HG03064 (cell line): ENCODE results near the gene MTM1.

Source experiments
- ATAC-seq: cut with Tn5 transposase; IDR thresholded peaks from one replicate; pipeline ENCODE4 v1.9.1; 2021; ENCODE audit warnings: low read depth; ENCODE audit not compliant: unreplicated experiment

The MTM1 gene

DNA sequence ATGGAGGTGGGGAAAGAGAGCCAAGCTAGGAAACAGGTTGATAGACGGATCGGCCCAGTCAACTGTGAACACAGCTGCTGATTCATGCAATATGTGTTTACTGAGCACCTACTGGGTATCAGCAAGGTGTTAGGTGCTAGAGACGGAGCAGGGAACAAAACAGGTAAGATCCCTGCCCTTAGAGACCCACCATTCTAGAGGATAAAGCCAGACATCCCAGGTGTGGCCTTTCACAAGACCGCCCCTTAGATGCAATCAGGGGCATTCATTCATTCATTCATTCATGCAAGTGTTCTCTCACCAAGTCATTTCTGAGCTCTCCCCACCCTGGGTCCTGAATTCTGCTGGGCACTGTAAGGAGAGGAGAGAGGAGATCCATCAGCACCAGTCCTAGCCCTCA, 20.2 kb upstream of the MTM1 start:
- no peak for ATAC-seq

DNA sequence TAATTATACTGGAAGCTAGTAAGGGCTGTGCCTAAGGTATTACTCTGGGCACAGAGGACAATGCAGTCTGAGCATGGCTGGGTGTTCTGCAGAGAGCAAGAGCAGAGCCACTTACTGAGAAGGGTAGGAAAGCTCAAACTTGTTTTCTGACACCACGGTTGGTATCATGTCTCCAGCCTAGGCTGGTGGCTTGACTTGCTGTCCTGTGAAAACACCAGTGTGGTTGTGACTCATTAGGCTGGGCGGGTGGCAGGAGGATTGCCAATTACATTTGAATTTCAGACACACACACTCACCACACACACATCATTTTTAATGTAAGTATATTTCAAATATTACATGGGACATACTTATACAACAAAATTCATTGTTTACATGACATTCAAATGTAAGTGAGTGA, 19.7 kb upstream of the MTM1 start:
- ATAC-seq: no peak

- ATAC-seq: no peak
Observed at GRCh38 chrX:150551963-150552362, 16.5 kb upstream of the MTM1 start.

DNA sequence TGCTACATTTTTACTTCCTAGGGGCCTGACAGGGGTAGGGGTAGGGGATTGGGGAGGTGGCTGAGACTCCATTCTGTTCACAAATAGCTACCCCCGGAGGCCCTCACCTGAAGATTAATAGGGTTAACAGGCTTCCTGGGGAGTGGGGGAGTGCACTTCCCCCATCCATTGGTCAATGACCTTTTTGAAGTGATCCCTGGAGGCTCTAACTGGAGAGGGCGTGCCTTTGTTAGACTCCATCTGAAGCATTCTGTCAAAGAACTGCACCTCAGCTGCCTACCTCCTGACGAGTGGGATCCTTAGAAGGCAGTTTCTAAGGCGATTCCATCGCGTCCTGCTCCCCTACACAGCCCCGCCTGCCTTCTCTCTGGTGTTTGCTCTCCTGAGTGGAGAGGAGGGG, 10.0 kb upstream of the MTM1 start:
- ATAC-seq: no peak

DNA sequence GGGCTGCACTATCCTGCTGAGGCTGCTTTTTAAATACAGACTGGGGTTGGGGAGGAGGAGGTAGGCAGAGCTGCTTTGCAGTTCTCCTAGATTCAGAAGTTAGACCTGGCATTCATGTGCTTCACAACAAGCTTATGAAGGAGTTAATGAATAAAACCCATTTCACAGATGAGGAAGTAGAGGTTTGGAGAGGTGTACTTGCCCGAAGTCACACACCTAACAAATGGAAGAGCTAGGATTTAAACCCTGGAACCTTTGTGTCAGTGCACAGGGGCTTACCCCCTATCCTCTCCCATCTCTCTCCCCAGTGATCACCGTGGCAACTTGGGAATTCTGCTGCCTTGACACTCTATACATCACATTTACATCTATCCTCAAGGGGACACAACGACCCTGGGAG, 3.6 kb upstream of the MTM1 start:
- ATAC-seq: no peak

DNA sequence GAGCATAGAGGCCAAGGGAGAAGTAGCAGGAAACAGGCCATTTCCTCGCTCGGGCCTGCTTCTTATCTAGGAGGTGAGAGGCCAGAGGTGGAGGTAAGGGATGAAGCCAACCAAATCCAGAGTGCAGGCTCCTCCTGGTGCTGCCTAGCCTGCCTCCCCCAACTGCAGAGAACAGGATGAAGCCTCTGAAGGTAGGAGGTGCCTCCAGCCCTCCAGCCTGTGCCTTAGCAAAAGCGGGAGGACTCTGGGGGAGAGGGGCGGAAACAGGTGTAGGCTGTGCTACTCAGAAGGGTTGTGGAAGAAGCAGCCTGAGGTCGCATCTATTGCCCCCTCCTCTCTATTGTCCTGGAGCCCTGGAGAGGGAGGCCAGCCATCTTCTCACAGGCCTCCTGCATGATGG, 2.9 kb upstream of the MTM1 start:
- no peak for ATAC-seq

- ATAC-seq: no peak
Observed at GRCh38 chrX:150566734-150567182, 1.7 kb upstream of the MTM1 start.

- ATAC-seq: no peak
Observed at GRCh38 chrX:150567645-150568319, 639 bp upstream of the MTM1 start.

DNA sequence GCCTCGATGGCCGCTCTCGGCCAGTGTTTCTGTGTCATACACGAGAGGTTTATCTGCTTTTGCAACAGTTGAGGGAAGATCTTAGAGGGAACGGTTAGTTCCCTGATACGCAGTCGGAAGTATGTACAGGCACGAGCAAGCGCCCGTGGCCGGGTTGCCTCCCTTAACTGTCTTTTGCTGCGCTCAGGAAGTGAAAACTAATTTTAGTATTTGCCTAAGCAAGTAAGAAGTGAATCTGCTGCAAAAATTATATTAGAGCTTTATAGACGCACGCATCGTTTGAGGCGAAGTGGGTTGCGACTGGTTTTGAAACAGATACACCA, 695 bp downstream of the MTM1 start:
- peak; percentile 21 for ATAC-seq

DNA sequence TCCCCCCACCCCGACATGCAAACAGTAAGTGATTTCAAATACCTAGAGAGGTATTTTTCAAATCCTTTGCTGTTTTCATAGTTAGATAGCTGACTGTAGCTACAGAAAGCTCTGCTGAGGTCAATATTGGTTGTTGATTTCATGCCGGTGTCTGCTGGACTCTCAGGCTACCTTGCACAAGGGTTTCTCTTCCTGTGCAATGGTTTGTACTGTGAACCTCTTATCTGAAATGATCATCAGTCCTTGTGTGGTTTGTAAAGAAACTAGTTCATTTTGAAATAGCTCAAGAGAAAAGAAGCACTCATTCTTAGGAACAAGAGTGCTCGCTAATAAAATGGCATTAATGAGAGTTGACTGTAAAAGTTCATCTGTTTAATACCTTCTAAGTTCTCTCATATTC, 2.1 kb downstream of the MTM1 start:
- no peak for ATAC-seq

DNA sequence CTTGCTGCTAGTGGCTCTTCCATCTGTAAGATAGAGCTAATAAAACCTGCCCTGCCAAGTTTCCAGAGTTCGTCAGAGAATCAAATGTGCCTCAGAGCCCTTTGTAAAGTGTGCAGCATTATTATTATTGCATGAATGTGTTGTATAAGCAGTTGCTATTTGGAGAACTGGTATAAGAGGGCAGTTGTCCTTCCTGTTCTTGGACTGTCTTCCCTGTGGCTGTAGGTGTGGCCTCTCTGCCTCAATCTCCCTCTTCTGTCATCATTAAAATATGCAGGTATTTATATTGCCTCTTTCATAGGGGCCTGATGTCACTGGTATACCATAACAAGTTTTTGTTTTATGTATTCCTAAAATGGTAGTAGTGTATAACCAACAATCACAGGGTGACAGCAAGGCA, 3.8 kb downstream of the MTM1 start:
- ATAC-seq: no peak

- no peak for ATAC-seq
Observed at GRCh38 chrX:150573106-150573505, 4.7 kb downstream of the MTM1 start.

GRCh38 chrX:150573702-150574101, 5.3 kb downstream of the MTM1 start:
- ATAC-seq: no peak

DNA sequence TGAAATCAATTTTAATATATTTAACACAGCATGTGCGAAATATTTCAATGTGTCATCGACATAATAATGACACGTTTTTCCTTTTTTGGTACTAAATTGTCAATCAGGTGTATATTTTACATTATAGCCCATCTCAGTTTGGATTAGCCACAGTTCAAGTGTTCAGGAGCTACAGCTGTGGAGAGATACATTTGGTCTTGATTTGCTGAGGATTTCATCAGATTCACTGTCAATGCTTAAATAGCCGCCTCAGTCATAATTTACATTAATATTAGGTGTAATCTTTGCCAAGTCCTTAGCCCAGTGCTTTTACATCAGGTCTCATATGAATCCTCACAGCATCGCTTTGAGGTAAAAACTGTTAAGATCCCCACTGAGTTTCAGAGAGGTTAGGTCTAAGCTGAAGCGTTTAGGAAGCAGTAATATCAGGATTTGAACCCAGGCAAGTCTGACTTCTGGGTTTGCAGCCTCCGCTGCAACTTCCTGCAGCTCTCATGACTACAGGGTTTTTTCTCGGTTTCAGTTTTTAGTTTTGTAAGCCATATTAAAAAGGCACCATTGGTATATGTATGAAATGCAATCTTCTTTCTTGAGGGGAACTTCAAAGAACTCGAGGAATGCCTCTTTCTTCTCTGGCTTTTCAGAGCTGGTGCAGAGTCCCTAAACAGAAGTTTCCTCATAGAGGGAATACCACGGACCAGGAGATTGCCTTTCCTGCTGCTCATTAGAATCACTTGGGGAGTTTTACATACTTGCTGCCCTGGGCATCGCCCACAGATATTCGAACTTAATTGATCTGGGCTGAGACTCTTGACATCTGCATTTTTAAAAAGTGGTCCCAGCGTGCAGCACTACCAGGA, 6.4 kb downstream of the MTM1 start:
- peak; percentile 54 for ATAC-seq

DNA sequence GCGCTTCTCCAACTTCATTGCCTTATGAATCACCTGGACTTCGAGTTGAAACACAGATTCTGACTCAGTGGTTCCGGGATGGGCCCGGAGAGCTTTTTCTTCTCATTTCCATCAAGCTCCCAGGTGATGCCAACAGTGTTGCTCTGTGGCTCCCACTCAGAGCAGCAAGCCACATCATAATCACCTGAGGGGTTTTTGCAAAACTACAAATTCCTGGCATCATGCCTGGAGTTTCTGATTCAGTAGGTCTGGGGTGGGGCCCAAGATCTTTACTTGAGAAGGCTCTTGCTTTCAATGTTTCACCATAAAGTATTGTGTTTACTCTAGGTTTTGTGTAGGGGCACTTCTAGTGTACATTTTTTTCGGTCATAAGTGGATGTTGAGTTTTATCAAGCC, 7.0 kb downstream of the MTM1 start:
- ATAC-seq: no peak

DNA sequence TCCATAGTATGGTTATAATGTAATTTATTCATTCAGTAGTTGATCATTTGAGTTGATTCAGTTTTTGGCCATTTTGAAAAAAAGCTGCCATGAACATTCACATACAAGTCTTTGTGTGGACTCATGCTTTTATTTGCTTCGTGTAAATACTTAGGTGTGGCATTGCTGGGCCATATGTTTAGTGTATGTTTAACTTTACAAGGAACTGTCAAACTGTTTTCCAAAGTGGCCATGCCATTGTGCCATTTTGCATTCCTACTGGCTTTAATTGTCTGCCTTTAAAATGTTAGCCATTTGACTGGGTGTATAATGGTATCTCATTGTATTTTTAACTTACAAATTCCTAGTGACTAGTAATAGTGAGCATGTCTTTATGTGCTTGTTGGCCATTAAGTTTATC, 8.8 kb downstream of the MTM1 start:
- no peak for ATAC-seq

DNA sequence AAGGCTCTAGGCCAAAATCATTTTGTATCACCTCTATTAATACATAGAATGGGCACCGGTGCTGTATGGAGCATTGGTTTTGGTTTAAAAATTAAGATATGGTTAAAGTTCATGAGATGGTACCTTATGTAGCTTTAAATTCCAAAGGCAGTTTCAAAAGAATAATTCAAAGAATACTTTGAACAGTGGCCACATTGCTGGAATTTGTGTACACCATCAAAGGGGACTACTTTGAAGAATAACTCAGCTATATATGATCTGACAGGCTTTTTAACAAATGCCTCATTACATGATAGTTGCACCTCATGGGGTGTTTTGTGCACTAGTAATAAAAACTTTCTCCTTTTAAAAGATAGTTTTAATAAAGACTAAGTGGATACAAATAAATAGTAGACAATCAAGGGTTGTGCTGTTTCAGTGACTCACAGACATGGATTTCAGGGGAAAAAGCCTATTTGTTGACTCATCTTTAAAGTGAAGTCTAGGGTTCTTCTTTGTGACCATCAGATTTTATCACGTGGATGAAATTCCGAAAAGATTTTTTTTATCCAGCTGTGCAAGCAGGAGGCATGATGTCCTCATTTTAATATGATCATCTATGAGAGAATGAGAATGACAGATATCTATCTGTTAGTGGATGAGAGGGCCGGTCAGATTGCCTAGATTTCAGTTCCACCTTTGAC, 12.8 kb downstream of the MTM1 start:
- no peak for ATAC-seq

GRCh38 chrX:150582338-150582948, 14.0 kb downstream of the MTM1 start:
- no peak for ATAC-seq

DNA sequence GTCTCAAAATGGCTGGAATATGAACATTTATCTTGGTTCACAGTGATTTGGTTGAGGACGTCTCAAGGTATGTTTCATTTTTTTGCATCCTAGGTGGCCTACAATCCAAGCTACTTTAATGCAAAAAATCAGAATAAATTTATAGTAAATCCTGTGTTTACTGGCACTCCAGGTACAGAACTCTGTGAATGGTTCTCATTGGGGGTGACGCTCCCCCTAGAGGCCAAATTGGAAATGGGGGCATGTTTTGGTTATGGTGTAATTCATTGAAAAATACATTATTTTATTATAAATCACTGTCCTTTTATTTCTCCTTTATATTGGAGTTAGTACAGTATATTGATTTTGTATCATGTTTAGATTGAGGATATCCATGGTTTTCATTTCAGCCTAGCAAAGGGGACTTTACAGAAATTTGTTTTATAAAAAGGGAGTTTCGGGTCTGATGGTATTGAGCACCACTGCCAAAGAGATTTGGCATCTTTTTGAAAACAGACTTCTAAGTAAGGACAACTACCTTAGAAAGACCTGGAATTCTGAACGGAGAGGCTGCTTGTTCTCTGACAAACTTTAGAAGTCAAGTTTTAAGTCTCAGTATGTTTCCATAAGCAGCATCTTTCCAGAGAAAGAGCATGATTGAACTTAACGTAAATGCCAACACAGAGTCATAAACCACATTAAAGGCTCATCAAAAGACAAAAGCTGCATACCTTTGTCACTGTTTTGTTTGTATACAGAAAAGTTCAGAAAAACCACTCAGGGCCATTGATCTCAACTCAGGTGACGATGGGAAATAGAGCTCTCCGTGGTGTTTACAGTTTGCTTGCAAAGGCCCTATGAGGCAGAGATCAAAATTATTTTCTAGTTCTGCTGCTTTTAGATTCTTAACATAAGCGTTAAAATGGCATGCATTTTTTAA, 19.4 kb downstream of the MTM1 start:
- no peak for ATAC-seq

GRCh38 chrX:150594584-150594983, 26.2 kb downstream of the MTM1 start:
- no peak for ATAC-seq
